ENCODE measurements around the gene FAM9B. TPM values are rescaled to one million over a fixed set of nuclear protein-coding genes. Genes with fewer than 3 reads are reported as not detected.

The FAM9B gene
- polyA plus RNA-seq, 1 donor (not counting 4 experiments of a cell fraction or from before 2014, with no cell fraction given): not detected

DNA sequence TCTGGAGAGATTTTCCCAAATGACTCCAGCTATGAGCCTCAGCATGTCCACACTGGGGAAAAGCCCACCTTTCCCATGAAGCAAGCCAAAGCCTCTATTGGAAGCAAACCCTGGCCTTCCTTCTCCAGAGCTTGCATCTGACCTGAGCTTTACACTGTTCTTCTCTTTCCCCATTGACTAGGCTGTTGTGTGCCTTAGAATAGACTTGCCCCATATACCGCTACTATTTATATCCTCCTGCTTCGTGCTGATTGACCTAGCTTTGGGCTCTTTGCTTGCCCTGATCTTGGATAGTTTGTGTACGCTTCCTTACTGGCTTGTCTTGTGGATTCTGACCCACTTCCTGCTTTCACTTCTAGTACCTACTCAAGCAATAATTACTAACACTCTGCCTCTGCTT is 30.9 kb downstream of the FAM9B start:
- dilution Hi-C loops (cut with MboI; ENCODE audit: extremely low pct_ligation_motif_present, low sequenced_read_pairs): no loop called here

DNA sequence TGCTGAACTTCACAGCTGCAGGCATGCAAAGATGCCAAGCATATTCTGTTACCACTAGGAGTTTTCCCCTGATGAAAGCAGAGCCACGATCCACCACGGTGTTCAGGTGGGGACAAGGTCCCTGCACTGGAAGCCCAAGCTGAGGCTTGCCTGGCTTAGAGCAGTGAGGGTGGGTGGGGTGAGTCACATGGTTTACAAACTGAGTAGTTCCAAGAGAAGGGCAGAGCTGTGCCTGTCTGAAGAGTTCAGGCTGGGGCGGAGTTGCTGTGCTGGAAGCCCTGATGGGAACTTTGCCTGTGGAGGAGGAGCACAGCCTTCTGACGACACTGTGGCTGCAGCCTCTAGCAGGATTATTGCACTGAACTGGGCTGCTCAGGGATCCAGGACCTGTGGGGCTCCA is 45.5 kb downstream of the FAM9B start:
- Histone ChIP-seq H3K27me3 (ENCODE audit: control insufficient read depth, extremely low read depth, insufficient read depth, low read length) (no peaks in the 10 kb centered on the region), H3K9ac (ENCODE audit: control insufficient read depth, extremely low read depth, insufficient read depth, low read length) (no peak overlapping the region), H3K36me3 (ENCODE audit: control insufficient read depth in 2 of 2, extremely low read depth in 1 of 2, insufficient read depth in 2 of 2, low read length in 2 of 2) (no peaks in the 10 kb centered on the region), H3K4me3 (ENCODE audit: control insufficient read depth in 2 of 3, extremely low read depth in 1 of 3, insufficient read depth in 2 of 3, low read depth in 1 of 3, low read length in 3 of 3) (no peak overlapping the region), H3K4me2 (ENCODE audit: control insufficient read depth, extremely low read depth, insufficient read depth, low read depth, low read length) (peak overlapping the region; percentile 56), H3K79me2 (ENCODE audit: control insufficient read depth, insufficient read depth, low read length) (no peaks in the 10 kb centered on the region), H2AFZ (ENCODE audit: control insufficient read depth, low read length) (peak overlapping the region; percentile 58), H3K4me1 (ENCODE audit: control insufficient read depth, extremely low read depth, insufficient read depth, low read length) (peaks cover 10% of the 10 kb centered on the region), H4K20me1 (ENCODE audit: control insufficient read depth, extremely low read depth, insufficient read depth, low read length) (no peaks in the 10 kb centered on the region), H3K9me1 (ENCODE audit: control insufficient read depth, extremely low read depth, insufficient read depth, low read length) (no peaks in the 10 kb centered on the region), H3K9me3 (ENCODE audit: control insufficient read depth, low read depth, low read length) (no peaks in the 10 kb centered on the region), H3K27ac (ENCODE audit: control insufficient read depth, insufficient read depth, low read length) (no peak overlapping the region)
- FAIRE-seq (no peak), DNase-seq (ENCODE audit: low read depth, low spot score) (peak; percentile 25)
- dilution Hi-C loops (cut with MboI; ENCODE audit: extremely low pct_ligation_motif_present, low sequenced_read_pairs): no loop called here
- no peak for TF ChIP-seq EZH2 (IDR thresholded peaks at IDR 0.05; ENCODE audit: low read length)
- TF ChIP-seq, protein P1, sequence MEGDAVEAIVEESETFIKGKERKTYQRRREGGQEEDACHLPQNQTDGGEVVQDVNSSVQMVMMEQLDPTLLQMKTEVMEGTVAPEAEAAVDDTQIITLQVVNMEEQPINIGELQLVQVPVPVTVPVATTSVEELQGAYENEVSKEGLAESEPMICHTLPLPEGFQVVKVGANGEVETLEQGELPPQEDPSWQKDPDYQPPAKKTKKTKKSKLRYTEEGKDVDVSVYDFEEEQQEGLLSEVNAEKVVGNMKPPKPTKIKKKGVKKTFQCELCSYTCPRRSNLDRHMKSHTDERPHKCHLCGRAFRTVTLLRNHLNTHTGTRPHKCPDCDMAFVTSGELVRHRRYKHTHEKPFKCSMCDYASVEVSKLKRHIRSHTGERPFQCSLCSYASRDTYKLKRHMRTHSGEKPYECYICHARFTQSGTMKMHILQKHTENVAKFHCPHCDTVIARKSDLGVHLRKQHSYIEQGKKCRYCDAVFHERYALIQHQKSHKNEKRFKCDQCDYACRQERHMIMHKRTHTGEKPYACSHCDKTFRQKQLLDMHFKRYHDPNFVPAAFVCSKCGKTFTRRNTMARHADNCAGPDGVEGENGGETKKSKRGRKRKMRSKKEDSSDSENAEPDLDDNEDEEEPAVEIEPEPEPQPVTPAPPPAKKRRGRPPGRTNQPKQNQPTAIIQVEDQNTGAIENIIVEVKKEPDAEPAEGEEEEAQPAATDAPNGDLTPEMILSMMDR (optimal IDR thresholded peaks at IDR 0.05 in 1 of 3, IDR thresholded peaks at IDR 0.05 in 1 of 3, conservative IDR thresholded peaks at IDR 0.05 in 1 of 3; ENCODE audit: extremely low read depth in 1 of 3, insufficient read depth in 2 of 3, low read length in 3 of 3): no peak

More for the DNA sequence above, 30.9 kb downstream of the FAM9B start:
- DNase-seq (ENCODE audit: low read depth, low spot score) (no peak), FAIRE-seq (no peak)
- Histone ChIP-seq H3K36me3 (ENCODE audit: control insufficient read depth in 2 of 2, extremely low read depth in 1 of 2, insufficient read depth in 2 of 2, low read length in 2 of 2) (no peaks in the 10 kb centered on the region), H4K20me1 (ENCODE audit: control insufficient read depth, extremely low read depth, insufficient read depth, low read length) (no peaks in the 10 kb centered on the region), H3K79me2 (ENCODE audit: control insufficient read depth, insufficient read depth, low read length) (no peaks in the 10 kb centered on the region), H3K27ac (ENCODE audit: control insufficient read depth, insufficient read depth, low read length) (no peak overlapping the region), H3K27me3 (ENCODE audit: control insufficient read depth, extremely low read depth, insufficient read depth, low read length) (no peaks in the 10 kb centered on the region), H3K4me2 (ENCODE audit: control insufficient read depth, extremely low read depth, insufficient read depth, low read depth, low read length) (no peak overlapping the region), H3K4me3 (ENCODE audit: control insufficient read depth in 2 of 3, extremely low read depth in 1 of 3, insufficient read depth in 2 of 3, low read depth in 1 of 3, low read length in 3 of 3) (no peak overlapping the region), H3K9me3 (ENCODE audit: control insufficient read depth, low read depth, low read length) (no peaks in the 10 kb centered on the region), H3K4me1 (ENCODE audit: control insufficient read depth, extremely low read depth, insufficient read depth, low read length) (no peaks in the 10 kb centered on the region), H3K9ac (ENCODE audit: control insufficient read depth, extremely low read depth, insufficient read depth, low read length) (no peak overlapping the region), H2AFZ (ENCODE audit: control insufficient read depth, low read length) (no peak overlapping the region), H3K9me1 (ENCODE audit: control insufficient read depth, extremely low read depth, insufficient read depth, low read length) (no peaks in the 10 kb centered on the region)
- TF ChIP-seq EZH2 (IDR thresholded peaks at IDR 0.05; ENCODE audit: low read length): no peak
- TF ChIP-seq, protein P1 (optimal IDR thresholded peaks at IDR 0.05 in 1 of 3, IDR thresholded peaks at IDR 0.05 in 1 of 3, conservative IDR thresholded peaks at IDR 0.05 in 1 of 3; ENCODE audit: extremely low read depth in 1 of 3, insufficient read depth in 2 of 3, low read length in 3 of 3): no peak

All from keratinocyte (primary cell).